ENCODE measurements around the gene PRRG3. TPM values are rescaled to one million over a fixed set of nuclear protein-coding genes. Genes with fewer than 3 reads are reported as not detected.

Gene PRRG3
- total RNA-seq, 2 donors from 2014 or later = 0.37 to 2.1 TPM

GRCh38 chrX:151735219-151735618 lies 40.0 kb downstream of the PRRG3 start:
- intact Hi-C loops (cut with DNase I, micrococcal nuclease) = no loop called here
- DNase-seq = no peak
- ATAC-seq = no peak

DNA sequence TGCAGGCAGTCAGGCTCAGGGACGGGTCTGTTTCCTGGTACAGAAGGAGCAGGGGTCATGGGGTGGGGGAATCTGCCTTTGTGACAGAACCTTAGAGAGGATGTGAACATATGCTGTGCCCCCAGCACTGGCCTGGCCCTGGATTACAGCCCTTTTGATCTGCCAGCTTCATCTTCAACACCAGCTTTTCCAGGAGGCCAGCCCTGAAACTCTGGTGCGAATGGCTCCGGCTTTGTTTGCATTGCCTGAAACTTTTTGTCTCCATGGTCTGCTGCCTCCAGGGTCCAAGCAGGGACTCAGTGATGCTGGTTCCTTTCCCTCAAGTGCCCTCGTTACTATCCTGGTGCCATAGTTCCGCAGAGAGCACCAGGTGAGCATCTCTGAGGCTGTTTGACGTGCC lies 41.4 kb downstream of the PRRG3 start:
- ATAC-seq = no peak
- intact Hi-C loops (cut with DNase I, micrococcal nuclease) = no loop called here
- no peak for DNase-seq

DNA sequence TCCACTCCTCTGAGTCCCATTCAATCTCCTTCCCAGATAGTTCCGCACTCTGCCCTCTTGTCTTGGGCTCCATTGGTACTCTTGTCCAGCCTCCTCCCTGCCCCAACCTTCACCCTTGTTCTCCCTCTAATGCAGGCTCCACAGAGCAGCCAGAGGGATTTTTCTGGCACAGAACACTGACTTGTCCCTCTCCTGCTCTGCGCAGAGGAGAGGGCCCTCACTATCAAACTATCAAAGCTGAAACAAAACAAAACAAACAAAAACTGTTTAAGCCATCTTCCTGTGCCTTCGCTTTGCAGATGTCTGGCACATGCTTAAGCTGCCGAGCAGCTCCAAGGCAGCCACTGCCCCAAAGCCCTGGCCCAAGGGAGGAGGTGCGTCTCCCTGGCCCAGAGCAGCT lies 42.2 kb downstream of the PRRG3 start:
- DNase-seq (no peak), ATAC-seq (no peak)
- intact Hi-C loops (cut with DNase I, micrococcal nuclease) = no loop called here

DNA sequence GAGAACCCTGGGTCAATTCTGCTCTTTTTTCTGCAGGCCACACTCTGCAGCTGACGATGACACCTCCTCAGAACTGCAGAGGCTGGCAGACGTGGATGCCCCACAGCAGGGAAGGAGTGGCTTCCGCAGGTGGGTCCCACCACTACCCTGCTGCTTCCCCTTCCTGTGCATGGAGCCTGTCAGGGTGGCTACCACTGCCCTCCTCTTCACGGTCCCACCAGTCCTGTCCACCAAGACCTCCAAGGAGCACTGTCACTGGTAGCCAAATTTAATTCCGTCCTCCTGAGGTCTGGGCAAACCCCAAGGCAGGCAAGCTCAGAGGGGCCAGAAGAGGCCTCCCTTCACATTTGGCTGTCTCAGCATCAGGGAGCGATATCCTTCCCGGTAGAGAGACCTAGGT lies 43.5 kb downstream of the PRRG3 start:
- DNase-seq (no peak), ATAC-seq (no peak)
- intact Hi-C loops (cut with DNase I, micrococcal nuclease) = no loop called here

- intact Hi-C loops (cut with DNase I, micrococcal nuclease) = no loop called here
- DNase-seq (no peak), ATAC-seq (no peak)
These were observed 46.3 kb downstream of the PRRG3 start for GRCh38 chrX:151741606-151742005.

- DNase-seq (no peak), ATAC-seq (no peak)
- intact Hi-C loops (cut with DNase I, micrococcal nuclease) = no loop called here
These were observed 47.1 kb downstream of the PRRG3 start for GRCh38 chrX:151742311-151742710.

- intact Hi-C loops (cut with DNase I, micrococcal nuclease) = no loop called here
- DNase-seq (no peak), ATAC-seq (no peak)
These were observed 48.6 kb downstream of the PRRG3 start for GRCh38 chrX:151743651-151744470.

GRCh38 chrX:151745651-151746050 lies 50.4 kb downstream of the PRRG3 start:
- ATAC-seq (no peak), DNase-seq (no peak)
- intact Hi-C loops (cut with DNase I, micrococcal nuclease) = no loop called here

GRCh38 chrX:151746502-151746901 lies 51.2 kb downstream of the PRRG3 start:
- ATAC-seq (no peak), DNase-seq (no peak)
- intact Hi-C loops (cut with DNase I, micrococcal nuclease) = no loop called here

DNA sequence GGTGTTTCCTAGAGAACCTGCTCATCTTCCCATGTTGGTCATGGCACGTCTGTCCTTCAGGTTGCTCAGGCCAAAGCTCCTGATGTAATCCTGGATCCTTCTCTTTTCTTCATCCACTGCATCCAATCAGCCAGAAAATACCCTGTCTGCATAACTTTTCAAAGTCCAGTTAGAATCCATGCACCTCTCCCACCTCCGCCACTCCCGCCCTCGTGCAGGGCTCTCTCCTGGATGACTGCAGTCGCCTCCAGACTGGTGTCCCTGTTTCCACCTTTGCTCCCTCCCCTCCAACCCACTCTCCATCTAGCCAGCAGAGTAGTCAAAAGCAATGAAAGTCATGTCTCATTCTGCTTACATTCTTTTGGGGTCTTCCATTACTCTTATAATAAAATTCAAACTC lies 55.3 kb downstream of the PRRG3 start:
- ATAC-seq = no peak
- no peak for DNase-seq
- intact Hi-C loops (cut with DNase I, micrococcal nuclease) = loop anchor here in 1 of 2 donors (5.0 kb wide), 1 partner anchor 882 kb away; no protein-coding TSS in a partner anchor

DNA sequence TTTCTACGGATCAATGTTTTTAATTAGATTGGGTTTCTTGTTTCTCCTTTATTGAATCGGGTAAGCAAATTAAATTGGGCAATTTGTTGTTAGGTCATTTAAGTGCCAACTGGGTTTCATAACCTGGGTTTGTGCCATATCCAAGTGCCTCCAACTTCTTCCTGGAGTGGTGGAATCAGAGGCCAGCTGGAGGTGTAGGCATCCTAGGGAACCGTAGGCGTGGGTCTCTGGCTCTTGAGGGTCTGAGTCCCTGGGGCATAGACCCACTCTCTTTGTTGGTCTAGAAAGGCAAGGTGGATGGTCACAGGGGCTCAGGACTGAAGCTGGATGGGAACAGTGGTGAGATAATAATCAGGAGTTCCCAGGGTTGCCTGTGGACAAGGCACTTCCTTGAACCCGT lies 57.6 kb downstream of the PRRG3 start:
- DNase-seq (no peak), ATAC-seq (no peak)
- intact Hi-C loops (cut with DNase I, micrococcal nuclease) = loop anchor here in 1 of 2 donors (5.0 kb wide), 1 partner anchor 879 kb away; no protein-coding TSS in a partner anchor

- intact Hi-C loops (cut with DNase I, micrococcal nuclease) = loop anchor here in 1 of 2 donors (5.0 kb wide), 1 partner anchor 879 kb away; no protein-coding TSS in a partner anchor
- peak; percentile 26 to 46 for DNase-seq
- peak; percentile 82 for ATAC-seq
These were observed 58.2 kb downstream of the PRRG3 start for GRCh38 chrX:151753313-151754046.

DNA sequence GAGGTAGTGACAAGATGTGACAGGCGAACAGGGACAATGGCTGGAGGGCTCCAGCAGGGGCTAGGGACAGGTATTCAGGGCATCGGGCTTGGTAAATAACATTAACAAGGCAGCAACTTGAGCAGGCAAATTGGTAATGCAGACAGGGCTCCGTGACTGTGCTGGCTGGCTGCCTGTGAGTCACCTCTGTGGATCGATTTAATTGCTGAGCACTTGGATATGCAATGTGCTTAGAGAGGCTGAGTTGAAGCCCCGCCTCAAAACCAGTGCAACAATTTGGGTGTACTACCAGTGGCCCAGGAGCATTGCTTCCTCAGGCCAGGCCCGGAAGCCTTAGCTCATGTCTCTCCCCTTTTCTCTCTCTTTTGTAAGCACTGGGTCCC lies 58.8 kb downstream of the PRRG3 start:
- intact Hi-C loops (cut with DNase I, micrococcal nuclease) = loop anchor here in 1 of 2 donors (5.0 kb wide), 1 partner anchor 878 kb away; no protein-coding TSS in a partner anchor
- DNase-seq (no peak), ATAC-seq (no peak)

- intact Hi-C loops (cut with DNase I, micrococcal nuclease) = loop anchor here in 1 of 2 donors (5.0 kb wide), 1 partner anchor 878 kb away; no protein-coding TSS in a partner anchor
- ATAC-seq = no peak
- DNase-seq = no peak
These were observed 59.5 kb downstream of the PRRG3 start for GRCh38 chrX:151754641-151755215.

Other genes starting within 250 kb of the PRRG3 start
- not detected for gene PASD1, start 131.8 kb upstream of the PRRG3 start, total RNA-seq
- gene FATE1, start 20.6 kb downstream of the PRRG3 start, total RNA-seq = not detected
- not detected for gene CNGA2, start 39.3 kb downstream of the PRRG3 start, total RNA-seq
- not detected for gene MAGEA4, start 217.4 kb downstream of the PRRG3 start, total RNA-seq